OCI-LY1 (cell line): ENCODE results near the gene LIFR.

Source experiments
- H2AFZ ChIP-seq: fragments of 200-600 bp; sonication (generic), shearing (Covaris generic); 2 replicates; pipeline ENCODE4 v1.6.0; 2014; ENCODE audit warnings: antibody characterized with exemption, mild to moderate bottlenecking, low read length
- H3F3A ChIP-seq: fragments of 200-600 bp; sonication (generic), shearing (Covaris generic); 2 replicates; pipeline ENCODE4 v1.6.0; 2014; ENCODE audit warnings: mild to moderate bottlenecking, antibody characterized with exemption, low read length, moderate library complexity; ENCODE audit not compliant: insufficient read depth
- H3K27ac ChIP-seq: fragments of 200-600 bp; sonication (generic); 2 replicates; pipeline ENCODE4 v1.5.1; 2014; ENCODE audit warnings: low read length, mixed run types, mild to moderate bottlenecking, low read depth; ENCODE audit not compliant: poor library complexity, severe bottlenecking
- H3K27me3 ChIP-seq: fragments of 200-600 bp; sonication (generic); 2 replicates; pipeline ENCODE4 v1.6.0; 2014; ENCODE audit warnings: antibody characterized with exemption, mild to moderate bottlenecking, low read length, moderate library complexity; ENCODE audit not compliant: insufficient read depth
- H3K36me3 ChIP-seq: fragments of 200-600 bp; sonication (generic); 2 replicates; pipeline ENCODE4 v1.6.1; 2014; ENCODE audit warnings: mild to moderate bottlenecking, antibody characterized with exemption, low read length, moderate library complexity, mixed read lengths; ENCODE audit not compliant: insufficient read depth
- H3K4me1 ChIP-seq: fragments of 200-600 bp; sonication (generic); 2 replicates; pipeline ENCODE4 v1.5.1; 2014; ENCODE audit warnings: mild to moderate bottlenecking, low read length, moderate library complexity; ENCODE audit not compliant: insufficient read depth, severe bottlenecking
- H3K4me2 ChIP-seq: fragments of 200-600 bp; sonication (generic), shearing (Covaris generic); 2 replicates; pipeline ENCODE4 v1.6.1; 2014; ENCODE audit warnings: low read length
- H3K4me3 ChIP-seq: fragments of 200-600 bp; sonication (generic); 2 replicates; pipeline ENCODE4 v1.5.1; 2014; ENCODE audit warnings: low read length, low read depth, mild to moderate bottlenecking, mixed read lengths; ENCODE audit not compliant: poor library complexity, severe bottlenecking
- H3K79me2 ChIP-seq: fragments of 200-600 bp; shearing (Covaris generic); 2 replicates; pipeline ENCODE4 v1.6.1; 2016; ENCODE audit warnings: mixed run types, low read length, mixed read lengths; ENCODE audit not compliant: insufficient read depth
- H3K9ac ChIP-seq: fragments of 200-600 bp; sonication (generic), shearing (Covaris generic); 2 replicates; pipeline ENCODE4 v1.6.1; 2014; ENCODE audit warnings: mild to moderate bottlenecking, low read length, mixed read lengths
- H3K9me2 ChIP-seq: fragments of 200-600 bp; sonication (generic), shearing (Covaris generic); 2 replicates; pipeline ENCODE4 v1.6.1; 2014; ENCODE audit warnings: low read depth, mild to moderate bottlenecking, low read length, mixed read lengths
- H3K9me3 ChIP-seq: fragments of 200-600 bp; shearing (Covaris generic); 2 replicates; pipeline ENCODE4 v1.6.1; 2014; ENCODE audit warnings: low read length, mixed read lengths
- H4K20me1 ChIP-seq: fragments of 200-600 bp; sonication (generic), shearing (Covaris generic); 2 replicates; pipeline ENCODE4 v1.6.0; 2016; ENCODE audit warnings: mild to moderate bottlenecking, low read length; ENCODE audit not compliant: insufficient read depth
- CTCF ChIP-seq: fragments of 200-600 bp; sonication (generic), shearing (Covaris generic); IDR thresholded peaks from 2 replicates; pipeline ENCODE4 v1.5.1; 2017; ENCODE audit warnings: mild to moderate bottlenecking, antibody characterized with exemption, low read length, moderate library complexity, mixed read lengths
- EZH2 ChIP-seq: fragments of 200-600 bp; sonication (generic), shearing (Covaris generic); IDR thresholded peaks from 2 replicates; pipeline ENCODE4 v1.8.0; 2017; ENCODE audit warnings: borderline replicate concordance, mixed run types, mild to moderate bottlenecking, antibody characterized with exemption, low read length, moderate library complexity, mixed read lengths

The LIFR gene

DNA sequence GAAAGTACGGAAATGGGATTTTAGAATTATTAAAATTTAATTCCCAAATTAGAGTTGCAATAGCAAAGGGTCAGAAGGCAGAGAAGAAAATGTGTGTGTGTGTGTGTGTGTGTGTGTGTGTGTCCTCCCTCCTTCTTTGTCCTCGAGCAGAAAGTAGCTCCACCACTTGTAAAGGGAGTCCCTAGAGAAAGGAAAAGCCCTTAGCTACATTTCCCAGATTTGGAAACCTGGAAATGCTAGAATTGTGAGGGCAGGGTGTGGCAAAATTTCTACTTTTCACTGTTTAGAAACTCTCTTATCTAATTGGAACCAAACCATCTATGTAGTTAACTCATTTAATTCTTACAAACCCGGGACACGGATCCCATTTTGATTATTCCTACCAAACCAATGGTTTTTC is 33.2 kb upstream of the LIFR start:
- Histone ChIP-seq H2AFZ (no peak overlapping the region), H3K4me1 (no peaks in the 10 kb centered on the region), H3K9me2 (no peaks in the 10 kb centered on the region), H3F3A (no peaks in the 10 kb centered on the region), H3K27me3 (no peaks in the 10 kb centered on the region), H3K79me2 (no peaks in the 10 kb centered on the region), H3K27ac (no peak overlapping the region), H3K9me3 (no peaks in the 10 kb centered on the region), H4K20me1 (no peaks in the 10 kb centered on the region), H3K4me3 (no peak overlapping the region), H3K36me3 (no peaks in the 10 kb centered on the region), H3K4me2 (no peak overlapping the region), H3K9ac (no peak overlapping the region)
- TF ChIP-seq EZH2: no peak
- no peak for TF ChIP-seq CTCF

GRCh38 chr5:38585816-38586215 is 29.4 kb upstream of the LIFR start:
- Histone ChIP-seq H3K36me3 (no peaks in the 10 kb centered on the region), H3K9me3 (no peaks in the 10 kb centered on the region), H3K79me2 (no peaks in the 10 kb centered on the region), H3F3A (no peaks in the 10 kb centered on the region), H2AFZ (no peak overlapping the region), H3K4me3 (no peak overlapping the region), H3K9me2 (no peaks in the 10 kb centered on the region), H3K4me2 (no peak overlapping the region), H3K27me3 (no peaks in the 10 kb centered on the region), H3K9ac (no peak overlapping the region), H3K4me1 (no peaks in the 10 kb centered on the region), H3K27ac (no peak overlapping the region), H4K20me1 (no peaks in the 10 kb centered on the region)
- TF ChIP-seq EZH2: no peak
- no peak for TF ChIP-seq CTCF

DNA sequence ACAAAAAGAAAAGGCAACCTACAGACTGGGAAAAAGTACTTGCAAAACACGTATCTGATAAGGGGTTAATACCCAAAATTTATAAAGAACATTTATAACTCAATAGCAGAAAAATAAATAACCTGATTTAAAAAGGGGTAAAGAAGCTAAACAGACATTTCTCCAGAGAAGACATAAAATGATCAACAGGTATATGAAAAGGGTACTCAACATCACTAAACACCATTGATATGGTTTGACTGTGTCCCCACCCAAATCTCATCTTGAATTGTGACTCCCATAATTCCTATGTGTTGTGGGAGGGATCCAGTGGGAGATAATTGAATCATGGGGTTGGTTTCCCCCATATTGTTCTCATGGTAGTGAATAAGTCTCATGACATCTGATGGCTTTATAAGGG is 27.1 kb upstream of the LIFR start:
- Histone ChIP-seq H3K79me2 (no peaks in the 10 kb centered on the region), H3K27me3 (no peaks in the 10 kb centered on the region), H3K4me1 (no peaks in the 10 kb centered on the region), H3K9ac (no peak overlapping the region), H4K20me1 (no peaks in the 10 kb centered on the region), H3K9me2 (no peaks in the 10 kb centered on the region), H3K27ac (no peak overlapping the region), H3F3A (no peaks in the 10 kb centered on the region), H2AFZ (no peak overlapping the region), H3K36me3 (no peaks in the 10 kb centered on the region), H3K9me3 (no peaks in the 10 kb centered on the region), H3K4me3 (no peak overlapping the region), H3K4me2 (no peak overlapping the region)
- TF ChIP-seq EZH2: no peak
- no peak for TF ChIP-seq CTCF

DNA sequence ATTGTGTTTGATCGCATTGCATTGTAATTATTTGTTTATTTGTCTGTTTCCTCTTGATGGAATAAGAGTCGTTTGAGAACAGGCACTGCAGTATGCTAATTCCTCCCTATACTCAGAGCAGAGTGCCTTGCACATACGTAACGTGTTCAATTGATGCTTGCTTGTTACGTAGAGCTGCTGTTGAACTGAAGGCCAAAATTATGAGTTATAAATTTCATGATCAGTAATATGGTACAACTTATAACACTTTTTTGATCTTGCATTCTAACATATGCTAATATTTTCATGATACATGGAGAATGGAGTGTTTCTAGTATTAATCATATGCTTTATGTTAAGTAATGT is 26.5 kb upstream of the LIFR start:
- Histone ChIP-seq H3K9me3 (no peaks in the 10 kb centered on the region), H3K4me1 (no peaks in the 10 kb centered on the region), H3K27ac (no peak overlapping the region), H3K9ac (no peak overlapping the region), H3K4me2 (no peak overlapping the region), H3K27me3 (no peaks in the 10 kb centered on the region), H4K20me1 (no peaks in the 10 kb centered on the region), H3K9me2 (no peaks in the 10 kb centered on the region), H3K79me2 (no peaks in the 10 kb centered on the region), H2AFZ (no peak overlapping the region), H3F3A (no peaks in the 10 kb centered on the region), H3K36me3 (no peaks in the 10 kb centered on the region), H3K4me3 (no peak overlapping the region)
- no peak for TF ChIP-seq EZH2
